ENCODE results near the gene FCRL2. TPM values are rescaled to one million over a fixed set of nuclear protein-coding genes. Genes with fewer than 3 reads are reported as not detected.
"Not testable (repeated sequence)": the region's sequence is repeated elsewhere in the genome, so short reads cannot be mapped to it uniquely, and the experiment has no call there.

Gene FCRL2
- total RNA-seq, 1 donor from 2014 or later: not detected

- ATAC-seq (no peak), DNase-seq (no peak)
- intact Hi-C loops (cut with micrococcal nuclease): no loop called here
Measured at GRCh38 chr1:157766792-157767191, 10.1 kb downstream of the FCRL2 start.

- intact Hi-C loops (cut with micrococcal nuclease): no loop called here
- ATAC-seq: no peak
- DNase-seq: no peak
Measured at GRCh38 chr1:157758018-157758417, 18.9 kb downstream of the FCRL2 start.

DNA sequence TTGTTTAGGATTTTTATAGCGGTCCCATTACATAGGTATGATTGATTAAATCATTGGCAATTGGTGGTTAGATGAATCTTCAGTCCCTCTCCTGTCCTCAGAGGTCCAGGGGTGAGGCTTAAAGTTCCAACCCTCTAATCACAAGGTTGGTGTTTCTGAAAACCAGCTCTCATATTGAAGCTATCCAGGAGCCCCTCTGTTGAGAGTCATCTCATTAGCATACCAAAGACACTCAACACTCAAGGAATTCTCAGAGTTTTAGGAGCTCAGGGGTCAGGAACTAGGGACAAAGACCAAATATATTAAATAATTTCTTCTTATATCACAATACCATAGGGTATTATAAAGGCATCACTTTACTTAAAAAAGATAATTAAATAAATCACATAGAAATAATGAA is 23.3 kb downstream of the FCRL2 start:
- intact Hi-C loops (cut with micrococcal nuclease): no loop called here
- DNase-seq (no peak), ATAC-seq (no peak)

- DNase-seq: no peak
- ATAC-seq: no peak
- intact Hi-C loops (cut with micrococcal nuclease): no loop called here
Measured at GRCh38 chr1:157751283-157751682, 25.6 kb downstream of the FCRL2 start.

DNA sequence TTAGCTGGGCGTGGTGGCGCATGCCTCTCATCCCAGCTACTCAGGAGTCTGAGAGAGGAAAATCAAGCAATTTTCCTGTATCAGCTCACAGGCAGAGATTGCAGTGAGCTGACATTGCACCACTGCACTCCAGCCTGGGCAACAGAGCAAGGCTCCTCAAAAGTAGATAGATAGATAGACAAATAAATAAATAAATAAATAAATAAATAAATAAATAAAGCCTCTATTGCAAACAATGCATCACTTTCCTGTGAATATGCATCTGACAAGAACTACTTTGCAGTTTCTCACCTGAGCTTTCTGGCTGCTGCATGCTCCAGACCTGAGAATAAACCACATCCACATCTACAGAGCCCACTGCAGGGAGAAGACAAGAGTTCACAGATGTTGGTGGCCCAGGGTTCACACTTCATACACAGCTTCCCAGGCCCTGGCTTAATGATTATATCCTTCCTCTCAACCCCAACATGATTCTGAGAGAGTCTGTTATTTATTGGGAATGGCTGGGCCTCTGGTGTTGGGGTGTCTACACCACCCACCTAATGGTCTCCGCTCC is 28.6 kb downstream of the FCRL2 start:
- DNase-seq (no peak), ATAC-seq (no peak)
- intact Hi-C loops (cut with micrococcal nuclease): no loop called here

- no peak for DNase-seq
- intact Hi-C loops (cut with micrococcal nuclease): no loop called here
- ATAC-seq: no peak
Measured at GRCh38 chr1:157739229-157739901, 37.6 kb downstream of the FCRL2 start.

- ATAC-seq; intact Hi-C loops (cut with micrococcal nuclease); DNase-seq: not testable (repeated sequence)
Measured at GRCh38 chr1:157735991-157736390, 40.9 kb downstream of the FCRL2 start.

DNA sequence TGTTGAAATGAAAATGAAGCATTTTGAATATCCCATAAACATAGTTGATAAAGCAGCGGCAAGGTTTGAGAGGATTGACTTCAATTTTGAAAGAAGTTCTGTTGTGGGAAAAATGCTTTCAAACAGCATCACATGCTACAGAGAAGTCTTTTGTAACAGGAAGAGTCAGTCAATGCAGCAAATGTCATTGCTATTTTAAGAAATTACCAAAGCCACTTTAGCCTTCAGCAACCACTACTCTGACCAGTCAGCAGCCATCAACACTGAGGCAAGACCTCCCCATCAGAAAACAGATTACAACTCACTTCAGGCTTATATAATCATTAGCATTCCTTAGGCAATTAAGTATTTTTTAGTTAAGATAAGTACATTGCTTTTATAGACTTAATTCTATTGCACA is 42.6 kb downstream of the FCRL2 start:
- DNase-seq (no peak), ATAC-seq (peak; percentile 17)
- intact Hi-C loops (cut with micrococcal nuclease): no loop called here

DNA sequence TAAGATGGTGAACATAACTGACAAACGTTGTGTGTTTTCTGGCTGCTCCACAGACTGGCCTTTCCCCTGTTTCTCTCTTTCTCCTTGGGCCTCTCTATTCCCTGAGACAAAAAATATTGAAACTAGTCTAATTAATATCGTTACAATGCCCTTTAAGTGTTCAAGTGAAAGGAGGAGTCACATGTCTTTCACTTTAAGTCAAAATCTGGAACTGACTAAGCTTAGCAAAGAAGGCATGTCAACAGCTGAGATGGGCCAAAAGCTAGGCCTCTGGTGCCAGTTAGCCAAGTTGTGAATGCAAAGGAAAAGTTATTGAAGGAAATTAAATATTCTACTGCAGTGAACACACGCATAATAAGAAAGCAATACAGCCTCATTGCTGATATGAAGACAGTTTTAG is 44.2 kb downstream of the FCRL2 start:
- intact Hi-C loops (cut with micrococcal nuclease): no loop called here
- ATAC-seq: no peak
- DNase-seq: no peak

DNA sequence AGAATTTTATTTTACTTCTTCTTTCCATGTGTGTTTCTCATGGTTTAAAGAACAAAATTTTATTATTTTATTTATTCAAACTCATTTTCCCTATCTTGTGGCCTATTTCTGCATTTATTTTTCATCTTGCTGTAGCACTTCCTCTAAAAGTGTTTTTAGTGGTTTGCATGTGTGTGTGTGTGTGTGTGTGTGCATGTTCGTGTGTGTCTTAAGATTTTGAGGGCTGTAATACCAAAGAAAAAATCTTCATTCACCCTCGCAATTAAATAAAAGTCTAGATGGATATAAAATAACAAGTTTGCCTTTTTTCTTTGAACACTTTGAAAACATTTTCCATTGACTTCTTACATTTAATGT is 51.7 kb downstream of the FCRL2 start:
- no peak for ATAC-seq
- no peak for DNase-seq

GRCh38 chr1:157724537-157725220 is 52.3 kb downstream of the FCRL2 start:
- ATAC-seq (no peak), DNase-seq (no peak)
- intact Hi-C loops (cut with micrococcal nuclease): no loop called here

More for the DNA sequence above, 51.7 kb downstream of the FCRL2 start:
- intact Hi-C loops (cut with micrococcal nuclease): no loop called here

DNA sequence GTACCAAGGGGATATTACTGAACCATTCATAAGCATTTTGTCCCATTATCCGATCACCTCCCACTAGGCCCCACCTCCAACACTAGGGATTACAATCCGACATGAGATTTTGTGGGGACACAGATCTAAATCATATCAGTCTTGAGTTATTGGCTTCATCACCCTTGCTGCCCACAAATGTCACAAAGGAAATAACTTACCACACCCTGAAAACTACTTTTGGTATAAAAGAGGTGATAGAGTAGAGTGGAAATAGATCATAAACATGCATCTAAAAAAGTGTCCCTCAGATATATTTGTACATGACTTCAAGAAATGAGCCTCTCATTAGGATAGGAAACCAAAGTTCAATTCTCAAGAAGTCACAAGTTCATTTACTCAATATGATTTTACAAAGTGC is 53.8 kb downstream of the FCRL2 start:
- DNase-seq (no peak), ATAC-seq (no peak)
- intact Hi-C loops (cut with micrococcal nuclease): no loop called here

GRCh38 chr1:157721985-157722384 is 54.9 kb downstream of the FCRL2 start:
- DNase-seq (no peak), ATAC-seq (no peak)
- intact Hi-C loops (cut with micrococcal nuclease): no loop called here

GRCh38 chr1:157715736-157716135 is 61.2 kb downstream of the FCRL2 start:
- DNase-seq: no peak
- intact Hi-C loops (cut with micrococcal nuclease): no loop called here
- ATAC-seq: no peak

DNA sequence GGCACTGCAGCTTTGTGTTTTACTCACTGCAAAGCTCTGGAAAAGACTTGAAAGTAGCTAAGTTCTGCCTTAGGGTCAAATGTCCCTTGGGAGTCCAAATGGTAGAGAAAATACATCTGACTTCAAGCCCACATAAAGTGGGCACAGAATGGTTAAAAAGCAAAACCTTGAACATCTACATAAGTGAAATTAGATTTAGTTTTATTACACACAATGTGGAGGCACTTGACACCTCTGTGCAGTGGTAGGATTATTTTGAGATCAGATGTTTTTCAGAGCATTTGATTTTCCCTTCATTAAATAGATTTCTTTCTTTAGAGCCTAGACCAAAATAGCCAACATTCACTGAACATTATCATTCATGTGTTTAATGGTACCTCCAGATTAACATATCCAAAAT is 65.1 kb downstream of the FCRL2 start:
- ATAC-seq (no peak), DNase-seq (no peak)
- intact Hi-C loops (cut with micrococcal nuclease): no loop called here

- intact Hi-C loops (cut with micrococcal nuclease): no loop called here
- DNase-seq (no peak), ATAC-seq (no peak)
Measured at GRCh38 chr1:157704878-157705277, 72.1 kb downstream of the FCRL2 start.

- intact Hi-C loops (cut with micrococcal nuclease): no loop called here
- DNase-seq (no peak), ATAC-seq (no peak)
Measured at GRCh38 chr1:157703981-157704380, 73.0 kb downstream of the FCRL2 start.

GRCh38 chr1:157702308-157702825 is 74.6 kb downstream of the FCRL2 start:
- no peak for DNase-seq
- ATAC-seq: no peak
- intact Hi-C loops (cut with micrococcal nuclease): no loop called here

GRCh38 chr1:157700732-157701131 is 76.2 kb downstream of the FCRL2 start, which contains the start of gene FCRL3:
Gene FCRL3 (minus strand): TSS chr1:157700769. CDS start chr1:157700489, 280 bp downstream.
- intact Hi-C loops (cut with micrococcal nuclease): no loop called here
- ATAC-seq: no peak
- DNase-seq: no peak

DNA sequence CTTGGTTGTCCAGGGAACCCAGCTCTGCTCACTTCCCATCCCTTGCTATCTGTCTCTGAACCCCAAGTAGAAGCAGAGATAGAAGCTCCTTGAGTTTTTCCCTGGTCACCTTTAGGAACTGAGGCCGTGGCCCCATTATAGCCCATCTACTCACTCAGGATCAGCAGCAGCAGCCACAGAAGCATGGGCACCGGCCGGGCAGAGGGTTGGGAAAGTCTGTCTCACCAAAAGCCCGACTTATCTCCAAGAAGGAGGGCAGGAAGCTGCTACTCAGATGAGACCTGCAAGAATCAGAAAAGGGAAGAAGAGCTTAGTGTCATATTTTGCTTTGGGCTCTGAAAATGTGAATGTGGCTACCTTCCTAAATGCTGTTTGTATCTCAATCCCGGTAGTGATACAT is 76.6 kb downstream of the FCRL2 start:
- no peak for DNase-seq
- no peak for ATAC-seq
- intact Hi-C loops (cut with micrococcal nuclease): no loop called here
